Nephron (organoid): Measurements from ENCODE around the gene RGS11.

Experiments
- H3K27ac Mint-ChIP-seq, 3 experiments: 2 replicates each; pipeline ENCODE4 v1.8.0; 2020; ENCODE audit warnings: mixed read lengths in 3 of 3, mild to moderate bottlenecking in 2 of 3, moderate library complexity in 1 of 3
- H3K27me3 Mint-ChIP-seq: 2 replicates; pipeline ENCODE4 v1.8.0; 2021; ENCODE audit warnings: low read depth, mild to moderate bottlenecking, moderate library complexity, mixed read lengths
- H3K36me3 Mint-ChIP-seq: 2 replicates; pipeline ENCODE4 v1.8.0; 2020; ENCODE audit warnings: low read depth, mixed read lengths
- H3K4me1 Mint-ChIP-seq: 2 replicates; pipeline ENCODE4 v1.8.0; 2020; ENCODE audit warnings: mixed read lengths
- H3K4me3 Mint-ChIP-seq, 3 experiments: 2 replicates each; pipeline ENCODE4 v1.8.0; 2020; ENCODE audit warnings: mild to moderate bottlenecking in 3 of 3, mixed read lengths in 3 of 3, moderate library complexity in 2 of 3
- H3K9me3 Mint-ChIP-seq: 2 replicates; pipeline ENCODE4 v1.8.0; 2020; ENCODE audit warnings: mixed read lengths
- CTCF ChIP-seq, 3 experiments: fragments of 200-600 bp; sonication (generic); IDR thresholded peaks; one replicate each; pipeline ENCODE4 v1.5.0; 2021; ENCODE audit warnings: antibody characterized with exemption in 3 of 3; ENCODE audit not compliant: unreplicated experiment in 3 of 3

RGS11 gene

GRCh38 chr16:263944-264343 lies 11.8 kb downstream of the RGS11 start:
- TF ChIP-seq CTCF (IDR thresholded peaks at IDR 0.05; ENCODE audit: unreplicated experiment in 3 of 3): no peak
- Mint-ChIP-seq H3K4me3 (no peak overlapping the region), H3K36me3 (peaks cover 21% of the 10 kb centered on the region), H3K4me1 (peaks cover 9% of the 10 kb centered on the region), H3K27me3 (no peaks in the 10 kb centered on the region), H3K27ac (no peak overlapping the region), H3K9me3 (no peaks in the 10 kb centered on the region)

GRCh38 chr16:263182-263774 lies 12.5 kb downstream of the RGS11 start:
- Mint-ChIP-seq H3K9me3 (no peaks in the 10 kb centered on the region), H3K27me3 (no peaks in the 10 kb centered on the region), H3K4me1 (peaks cover 9% of the 10 kb centered on the region), H3K27ac (no peak overlapping the region), H3K4me3 (no peak overlapping the region), H3K36me3 (peaks cover 22% of the 10 kb centered on the region)
- no peak for TF ChIP-seq CTCF (IDR thresholded peaks at IDR 0.05; ENCODE audit: unreplicated experiment in 3 of 3)

GRCh38 chr16:262121-262745 lies 13.5 kb downstream of the RGS11 start:
- H3K36me3 Mint-ChIP-seq: peaks cover 30% of the 10 kb centered on the region
- no peak for TF ChIP-seq CTCF (IDR thresholded peaks at IDR 0.05; ENCODE audit: unreplicated experiment in 3 of 3)
- H3K4me1 Mint-ChIP-seq: peaks cover 9% of the 10 kb centered on the region
- H3K27me3 Mint-ChIP-seq: no peaks in the 10 kb centered on the region
- H3K4me3 Mint-ChIP-seq: no peak overlapping the region
- H3K9me3 Mint-ChIP-seq: no peaks in the 10 kb centered on the region
- no peak overlapping the region for H3K27ac Mint-ChIP-seq

- H3K36me3 Mint-ChIP-seq: peaks cover 38% of the 10 kb centered on the region
These were observed 14.6 kb downstream of the RGS11 start for GRCh38 chr16:261031-261691.

GRCh38 chr16:260326-260725 lies 15.4 kb downstream of the RGS11 start:
- peaks cover under 1% of the 10 kb centered on the region for H3K4me1 Mint-ChIP-seq
- H3K27ac Mint-ChIP-seq: no peak overlapping the region
- no peak for TF ChIP-seq CTCF (IDR thresholded peaks at IDR 0.05; ENCODE audit: unreplicated experiment in 3 of 3)
- no peak overlapping the region for H3K4me3 Mint-ChIP-seq
- peaks cover 4% of the 10 kb centered on the region for H3K9me3 Mint-ChIP-seq
- H3K27me3 Mint-ChIP-seq: no peaks in the 10 kb centered on the region
- H3K36me3 Mint-ChIP-seq: peaks cover 46% of the 10 kb centered on the region

More at GRCh38 chr16:261031-261691, 14.6 kb downstream of the RGS11 start:
- H3K4me3 Mint-ChIP-seq: no peak overlapping the region
- H3K9me3 Mint-ChIP-seq: peaks cover under 1% of the 10 kb centered on the region
- no peaks in the 10 kb centered on the region for H3K27me3 Mint-ChIP-seq
- H3K4me1 Mint-ChIP-seq: peaks cover 9% of the 10 kb centered on the region
- TF ChIP-seq CTCF (IDR thresholded peaks at IDR 0.05; ENCODE audit: unreplicated experiment in 3 of 3): no peak
- no peak overlapping the region for H3K27ac Mint-ChIP-seq
